ENCODE data around the gene NDRG4. TPM values are rescaled to one million over a fixed set of nuclear protein-coding genes. Genes with fewer than 3 reads are reported as not detected.
"Not testable (repeated sequence)": the region's sequence is repeated elsewhere in the genome, so short reads cannot be mapped to it uniquely, and the experiment has no call there.

The NDRG4 gene
- total RNA-seq, 1 donor from 2014 or later: 15.8 TPM

- DNase-seq (ENCODE audit: low read depth): no peak
Observed at GRCh38 chr16:58465817-58466216, 34.1 kb upstream of the NDRG4 start.

GRCh38 chr16:58466396-58466795 is 33.5 kb upstream of the NDRG4 start:
- DNase-seq (ENCODE audit: low read depth): no peak

GRCh38 chr16:58467905-58468304 is 32.0 kb upstream of the NDRG4 start:
- DNase-seq (ENCODE audit: low read depth): no peak

- no peak for DNase-seq (ENCODE audit: low read depth)
Observed at GRCh38 chr16:58471209-58471975, 28.6 kb upstream of the NDRG4 start.

- no peak for DNase-seq (ENCODE audit: low read depth)
Observed at GRCh38 chr16:58472266-58472665, 27.7 kb upstream of the NDRG4 start.

- DNase-seq (ENCODE audit: low read depth): no peak
Observed at GRCh38 chr16:58472827-58473226, 27.1 kb upstream of the NDRG4 start.

- DNase-seq (ENCODE audit: low read depth): no peak
Observed at GRCh38 chr16:58474296-58474695, 25.6 kb upstream of the NDRG4 start.

GRCh38 chr16:58475091-58475619 is 24.8 kb upstream of the NDRG4 start:
- no peak for DNase-seq (ENCODE audit: low read depth)

GRCh38 chr16:58476791-58477190 is 23.2 kb upstream of the NDRG4 start:
- no peak for DNase-seq (ENCODE audit: low read depth)

GRCh38 chr16:58478427-58478826 is 21.5 kb upstream of the NDRG4 start:
- no peak for DNase-seq (ENCODE audit: low read depth)

- DNase-seq (ENCODE audit: low read depth): no peak
Observed at GRCh38 chr16:58481226-58481869, 18.6 kb upstream of the NDRG4 start.

- no peak for DNase-seq (ENCODE audit: low read depth)
Observed at GRCh38 chr16:58481931-58482330, 18.0 kb upstream of the NDRG4 start.

- no peak for DNase-seq (ENCODE audit: low read depth)
Observed at GRCh38 chr16:58485184-58485887, 14.6 kb upstream of the NDRG4 start.

- peak; percentile 32 for DNase-seq (ENCODE audit: low read depth)
Observed at GRCh38 chr16:58487566-58488351, 12.2 kb upstream of the NDRG4 start.

GRCh38 chr16:58488531-58488930 is 11.4 kb upstream of the NDRG4 start:
- DNase-seq (ENCODE audit: low read depth): no peak

- no peak for DNase-seq (ENCODE audit: low read depth)
Observed at GRCh38 chr16:58490065-58490464, 9.9 kb upstream of the NDRG4 start.

GRCh38 chr16:58490539-58490938 is 9.4 kb upstream of the NDRG4 start:
- not testable (repeated sequence) for DNase-seq (ENCODE audit: low read depth)

GRCh38 chr16:58492066-58492465 is 7.9 kb upstream of the NDRG4 start:
- DNase-seq (ENCODE audit: low read depth): no peak

GRCh38 chr16:58492735-58493134 is 7.2 kb upstream of the NDRG4 start:
- no peak for DNase-seq (ENCODE audit: low read depth)

GRCh38 chr16:58493756-58494431 is 6.0 kb upstream of the NDRG4 start:
- no peak for DNase-seq (ENCODE audit: low read depth)

GRCh38 chr16:58494981-58495520 is 4.9 kb upstream of the NDRG4 start:
- DNase-seq (ENCODE audit: low read depth): peak; percentile 96
